ENCODE results near the gene LRRC41. TPM values are rescaled to one million over a fixed set of nuclear protein-coding genes. Genes with fewer than 3 reads are reported as not detected.
A peak's percentile ranks its signal among the peaks of the same experiment; 100 is the strongest.
"Not testable (repeated sequence)": the region's sequence is repeated elsewhere in the genome, so short reads cannot be mapped to it uniquely, and the experiment has no call there.

LRRC41 gene, protein sequence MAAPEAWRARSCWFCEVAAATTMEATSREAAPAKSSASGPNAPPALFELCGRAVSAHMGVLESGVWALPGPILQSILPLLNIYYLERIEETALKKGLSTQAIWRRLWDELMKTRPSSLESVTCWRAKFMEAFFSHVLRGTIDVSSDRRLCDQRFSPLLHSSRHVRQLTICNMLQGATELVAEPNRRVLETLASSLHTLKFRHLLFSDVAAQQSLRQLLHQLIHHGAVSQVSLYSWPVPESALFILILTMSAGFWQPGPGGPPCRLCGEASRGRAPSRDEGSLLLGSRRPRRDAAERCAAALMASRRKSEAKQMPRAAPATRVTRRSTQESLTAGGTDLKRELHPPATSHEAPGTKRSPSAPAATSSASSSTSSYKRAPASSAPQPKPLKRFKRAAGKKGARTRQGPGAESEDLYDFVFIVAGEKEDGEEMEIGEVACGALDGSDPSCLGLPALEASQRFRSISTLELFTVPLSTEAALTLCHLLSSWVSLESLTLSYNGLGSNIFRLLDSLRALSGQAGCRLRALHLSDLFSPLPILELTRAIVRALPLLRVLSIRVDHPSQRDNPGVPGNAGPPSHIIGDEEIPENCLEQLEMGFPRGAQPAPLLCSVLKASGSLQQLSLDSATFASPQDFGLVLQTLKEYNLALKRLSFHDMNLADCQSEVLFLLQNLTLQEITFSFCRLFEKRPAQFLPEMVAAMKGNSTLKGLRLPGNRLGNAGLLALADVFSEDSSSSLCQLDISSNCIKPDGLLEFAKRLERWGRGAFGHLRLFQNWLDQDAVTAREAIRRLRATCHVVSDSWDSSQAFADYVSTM
- 67.7 TPM for polyA plus RNA-seq (2013, experiment 1 of 2; ENCODE audit: insufficient read length)
- polyA plus RNA-seq (2013, experiment 2 of 2; ENCODE audit: insufficient read length): 68.3 TPM

DNA sequence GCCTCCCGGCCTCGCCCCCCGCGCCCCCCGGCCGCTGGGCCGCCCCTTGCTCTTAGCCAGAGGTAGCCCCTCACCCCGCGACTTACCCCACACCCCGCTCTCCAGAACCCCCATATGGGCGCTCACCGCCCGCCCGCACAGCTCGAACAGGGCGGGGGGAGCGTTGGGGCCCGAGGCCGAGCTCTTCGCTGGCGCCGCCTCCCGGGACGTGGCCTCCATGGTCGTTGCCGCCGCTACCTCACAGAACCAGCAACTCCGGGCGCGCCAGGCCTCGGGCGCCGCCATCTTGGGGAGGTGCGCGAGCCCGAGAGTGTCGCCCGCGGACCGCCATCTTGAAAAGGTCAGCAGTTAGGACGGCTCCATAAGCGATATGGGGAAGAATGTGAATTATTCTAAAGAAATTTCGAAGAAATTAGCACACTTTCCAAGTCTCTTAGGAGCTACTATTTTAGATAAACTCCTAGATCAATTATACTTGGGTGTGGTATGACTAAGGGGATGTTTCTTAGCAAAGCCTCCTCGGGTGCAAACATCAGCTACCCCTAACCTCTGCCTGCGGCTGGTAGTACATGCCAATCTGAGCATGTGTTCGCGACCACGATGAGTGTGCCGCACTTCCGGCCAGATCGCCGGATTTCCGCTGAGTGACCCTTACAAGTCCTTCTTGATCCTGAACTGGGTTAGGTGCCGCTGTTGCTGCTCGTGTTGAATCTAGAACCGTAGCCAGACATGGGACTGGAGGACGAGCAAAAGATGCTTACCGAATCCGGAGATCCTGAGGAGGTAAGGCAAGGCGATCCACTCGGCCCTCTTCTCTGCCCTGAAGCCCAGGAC lies at the start of gene LRRC41, which contains the start of gene UQCRH:
LRRC41 (minus strand) TSS at position 579 of the 834 bp plus-strand sequence; CDS start at position 285, 294 bp downstream.
UQCRH (plus strand) TSS at position 661 of the 834 bp plus-strand sequence; CDS start at position 730, 69 bp downstream.
- peak; percentile 96 for DNase-seq

DNA sequence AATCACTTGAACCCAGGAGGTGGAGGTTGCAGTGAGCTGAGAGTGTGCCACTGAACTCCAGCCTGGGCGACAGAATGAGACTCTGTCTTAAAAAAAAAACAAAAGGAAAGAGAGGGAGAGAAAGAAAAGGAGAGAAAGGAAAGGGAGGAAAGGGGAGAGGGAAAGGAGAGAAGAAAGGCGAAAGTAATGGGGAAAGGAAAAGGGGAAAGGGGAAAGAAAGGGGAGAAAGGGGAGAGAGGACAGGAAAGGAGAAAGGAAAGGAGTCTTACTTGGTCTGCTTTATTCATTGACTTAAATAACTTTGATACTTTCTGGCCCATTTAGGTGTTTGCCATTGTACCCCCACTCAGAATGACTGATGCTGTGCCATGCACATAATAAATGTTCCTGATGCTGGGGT lies 48.9 kb upstream of the LRRC41 start:
- no peak for DNase-seq

DNA sequence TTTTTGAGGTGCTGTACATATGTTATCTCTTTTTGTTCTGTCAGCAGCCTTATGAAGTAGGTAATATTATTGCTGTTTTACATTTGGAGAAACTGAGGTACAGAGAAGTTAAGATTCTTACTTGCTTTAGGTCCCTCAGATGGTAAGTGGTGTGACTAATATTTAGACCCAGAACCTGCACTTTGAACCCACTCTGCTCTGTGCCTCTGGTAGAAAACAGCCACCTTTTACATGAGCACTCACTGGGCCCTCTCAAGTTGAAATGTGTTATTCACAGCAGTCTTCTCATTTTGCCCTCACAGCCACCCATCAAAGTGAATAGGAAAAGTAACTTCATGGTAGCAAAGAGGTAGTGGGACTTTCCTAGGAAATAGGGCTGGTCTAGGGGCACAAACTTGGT lies 41.9 kb upstream of the LRRC41 start:
- DNase-seq: no peak

DNA sequence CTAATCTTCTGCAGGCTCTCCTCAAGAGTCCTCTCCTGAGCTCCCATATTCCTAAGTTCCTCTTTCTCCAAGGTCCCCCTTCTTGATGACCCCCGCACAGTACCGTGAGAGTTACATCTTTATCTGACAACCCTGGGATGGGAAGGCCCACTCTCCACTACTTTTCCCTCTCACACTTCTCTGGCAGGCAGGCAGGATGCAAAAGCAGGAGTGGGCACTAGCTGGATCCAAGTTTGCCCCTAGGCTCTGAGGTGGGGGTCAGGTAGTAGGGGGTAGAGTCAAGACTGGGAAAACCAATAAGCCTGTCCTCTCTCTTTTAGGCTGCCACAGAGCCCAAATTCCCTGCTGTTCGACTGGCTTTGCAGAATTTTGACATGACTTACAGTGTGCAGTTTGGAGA lies 41.1 kb upstream of the LRRC41 start:
- DNase-seq: no peak

DNA sequence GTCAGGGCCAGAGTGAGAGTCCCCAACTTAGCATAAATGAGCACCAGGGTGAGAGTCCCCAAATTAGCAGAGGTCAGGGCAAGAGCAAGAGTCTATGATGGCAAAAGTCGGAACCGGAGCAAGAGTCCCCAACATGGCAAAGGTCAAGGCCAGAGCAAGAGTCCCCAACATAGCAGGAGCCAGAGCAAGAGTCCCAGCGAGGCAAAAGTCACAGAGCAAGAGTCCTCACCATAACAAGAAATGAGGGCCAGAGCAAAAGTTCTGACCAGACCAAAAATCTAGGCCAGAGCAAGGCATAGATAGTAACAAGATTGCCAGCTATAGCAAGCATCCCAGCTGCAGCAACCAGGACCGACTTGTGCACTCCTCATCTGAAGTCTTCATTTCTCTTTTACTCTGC lies 40.3 kb upstream of the LRRC41 start:
- no peak for DNase-seq

DNA sequence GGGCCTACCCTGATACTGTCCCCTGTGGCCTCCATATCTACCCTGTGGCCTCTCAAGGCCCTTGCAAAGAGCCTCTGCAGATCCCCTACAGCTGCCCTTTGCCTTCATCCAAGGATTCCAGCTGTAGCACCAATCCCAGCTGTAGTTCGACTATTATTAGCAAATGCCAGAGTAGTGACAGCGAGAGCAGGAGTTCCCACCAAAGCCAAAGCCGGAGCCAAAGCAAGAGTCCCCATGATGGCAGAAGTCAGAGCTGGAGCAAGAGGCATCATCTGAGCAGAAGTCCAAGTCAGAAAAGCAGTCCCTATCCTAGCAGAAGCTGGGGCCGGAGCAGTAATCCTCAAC lies 39.9 kb upstream of the LRRC41 start:
- DNase-seq: no peak

DNA sequence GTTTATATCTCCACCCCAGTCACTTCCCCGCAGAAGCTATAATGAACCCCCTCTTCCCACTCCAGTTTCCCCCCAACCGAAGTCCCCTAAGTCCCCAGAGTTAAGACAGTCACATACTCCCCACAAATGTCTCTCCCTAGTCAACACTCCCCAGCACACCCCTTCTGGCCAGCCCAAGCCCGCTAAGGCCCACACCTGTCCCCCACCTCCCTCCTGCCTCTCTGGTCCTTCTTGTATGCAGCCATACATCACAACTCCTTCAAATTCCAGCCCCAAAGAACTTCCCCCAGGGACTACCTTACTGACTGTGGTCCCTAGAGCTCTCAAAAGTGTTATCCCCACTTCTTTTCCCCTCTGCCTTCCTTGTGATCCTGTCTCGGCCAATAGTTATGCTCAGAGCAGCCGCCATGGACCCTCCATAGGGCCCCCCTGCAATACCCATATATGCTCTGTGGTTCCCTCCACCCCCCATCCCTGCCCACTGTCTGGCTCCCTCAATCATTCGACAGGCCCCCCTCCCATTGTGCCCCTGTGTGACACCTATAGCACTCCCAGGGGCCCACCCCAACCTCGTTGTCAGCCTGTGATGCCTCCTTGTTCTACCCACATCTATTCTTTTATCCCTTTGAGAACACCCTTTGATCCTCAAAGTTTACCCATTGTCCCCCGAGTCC lies 39.4 kb upstream of the LRRC41 start:
- no peak for DNase-seq

DNA sequence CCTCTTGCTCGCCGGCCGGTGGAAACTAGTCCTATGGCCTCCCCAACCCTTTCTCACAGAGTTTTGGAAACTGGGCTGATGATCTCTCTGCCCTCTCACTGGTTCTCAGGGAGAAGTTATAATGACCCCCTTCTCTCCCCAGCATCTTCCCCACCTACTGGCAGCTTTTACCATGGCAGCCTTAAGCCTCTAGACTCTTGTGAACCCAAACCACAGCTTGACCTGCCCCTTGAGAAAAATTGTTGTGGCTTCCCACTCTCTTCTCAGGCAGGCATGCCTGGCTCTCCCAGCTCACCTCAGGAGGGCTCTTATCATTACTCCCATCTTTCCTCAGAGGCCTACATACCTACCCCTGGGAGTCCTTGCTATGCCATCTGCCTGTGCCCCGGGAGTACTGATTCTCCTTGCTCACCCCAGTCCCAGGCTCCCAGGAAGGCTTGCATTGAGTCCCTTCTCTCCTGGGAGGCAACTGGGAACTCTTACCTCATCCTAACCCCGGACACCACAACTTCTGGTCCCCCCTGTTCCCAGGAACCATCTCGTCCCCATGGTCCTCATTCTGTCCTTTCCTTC lies 38.8 kb upstream of the LRRC41 start:
- peak; percentile 46 for DNase-seq

DNA sequence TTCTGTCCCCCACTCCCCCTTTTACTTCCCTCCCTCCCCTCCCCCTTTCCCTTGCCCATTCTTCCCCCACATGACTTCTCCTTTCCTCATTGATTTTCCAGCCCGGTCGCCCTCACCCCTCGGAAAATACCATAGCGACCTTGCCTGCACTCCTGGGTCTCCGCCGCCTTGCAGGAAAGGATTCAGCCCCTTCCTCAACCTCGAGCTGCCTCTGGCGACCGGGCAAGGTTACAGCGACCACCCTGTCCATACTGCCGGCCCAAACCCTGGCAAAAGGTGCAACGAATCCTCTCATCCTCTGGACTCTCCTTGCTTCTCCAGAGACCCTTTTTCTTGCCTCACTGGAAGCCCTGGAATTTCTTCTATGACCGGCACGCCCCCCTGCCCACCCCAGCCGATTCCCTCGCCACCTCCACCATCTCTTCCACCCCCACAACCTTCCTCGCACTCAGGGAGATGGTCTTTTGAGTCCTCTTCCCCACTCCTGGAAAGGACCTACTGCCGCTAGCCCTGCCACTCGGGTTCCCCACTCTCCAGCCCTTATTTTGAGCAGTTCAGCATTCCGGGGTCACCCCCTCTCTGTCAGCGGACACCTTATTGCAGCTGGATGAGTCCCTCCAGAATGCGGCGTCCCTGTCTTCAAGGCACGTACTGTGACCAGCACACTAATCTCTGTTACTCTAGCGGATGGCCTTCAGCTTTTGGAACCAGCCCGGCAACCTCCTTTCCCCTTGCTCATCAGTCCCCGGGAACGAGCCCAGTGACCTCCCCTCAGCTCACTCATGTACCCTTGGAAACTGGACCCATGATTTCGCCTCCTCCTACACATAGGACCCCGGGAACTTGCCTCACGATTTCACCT lies 38.0 kb upstream of the LRRC41 start:
- DNase-seq: no peak

DNA sequence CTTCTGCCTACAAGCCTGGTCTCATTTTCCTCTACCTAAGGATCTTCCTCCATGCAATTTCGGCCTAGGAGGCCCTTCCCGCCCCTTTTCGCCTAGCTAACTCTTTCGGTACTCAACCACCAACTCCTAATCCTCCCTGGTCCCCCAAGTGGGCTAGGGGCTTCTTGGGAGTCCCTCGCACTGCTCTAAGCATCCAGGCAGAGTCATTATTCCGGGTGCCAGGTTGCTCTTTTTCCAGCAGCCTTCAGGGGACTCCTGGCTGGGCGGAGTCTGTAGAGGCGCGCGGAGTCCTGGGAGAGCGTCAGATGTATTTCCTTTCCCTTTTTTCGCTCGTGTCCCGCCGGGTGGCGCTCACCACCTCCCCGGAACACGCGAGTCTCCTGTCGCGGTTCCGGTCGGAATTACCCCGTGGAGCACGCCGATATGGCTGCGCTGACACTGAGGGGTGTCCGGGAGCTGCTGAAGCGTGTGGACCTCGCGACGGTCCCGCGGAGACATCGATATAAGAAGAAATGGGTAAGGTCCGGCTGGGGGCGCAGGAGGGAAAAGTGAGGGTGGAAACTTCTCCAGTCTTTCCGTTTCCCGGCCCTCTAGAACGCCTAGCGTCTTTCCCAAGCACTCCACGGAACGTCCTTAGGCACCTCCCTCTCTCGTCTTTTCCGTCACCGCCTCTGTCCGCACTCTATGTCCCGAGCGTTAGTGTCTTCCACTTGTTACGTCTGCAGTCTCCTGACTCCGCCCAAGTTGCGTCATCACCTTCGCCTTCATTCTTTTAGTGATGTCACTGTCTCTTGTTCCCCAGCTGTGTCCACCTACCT lies 37.2 kb upstream of the LRRC41 start, which contains the start of gene NSUN4:
NSUN4 (plus strand) TSS at position 404 of the 818 bp plus-strand sequence; CDS start at position 424, 20 bp downstream.
- DNase-seq: peak; percentile 94

DNA sequence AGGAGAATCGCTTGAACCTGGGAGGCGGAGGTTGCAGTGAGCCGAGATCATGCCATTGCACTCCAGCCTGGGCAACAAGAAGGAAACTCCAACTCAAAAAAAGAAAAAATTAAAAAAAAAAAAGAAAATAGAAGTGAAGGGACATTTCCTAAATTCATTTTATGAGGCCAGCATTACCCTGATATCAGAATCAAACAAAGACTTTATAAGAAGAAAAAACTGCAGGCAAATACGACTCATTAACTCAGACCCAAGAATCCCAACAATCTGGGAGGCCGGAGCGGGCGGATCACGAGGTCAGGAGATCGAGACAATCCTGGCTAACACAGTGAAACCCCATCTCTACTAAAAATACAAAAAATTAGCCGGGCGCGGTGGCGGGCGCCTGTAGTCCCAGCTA lies 34.0 kb upstream of the LRRC41 start:
- not testable (repeated sequence) for DNase-seq

DNA sequence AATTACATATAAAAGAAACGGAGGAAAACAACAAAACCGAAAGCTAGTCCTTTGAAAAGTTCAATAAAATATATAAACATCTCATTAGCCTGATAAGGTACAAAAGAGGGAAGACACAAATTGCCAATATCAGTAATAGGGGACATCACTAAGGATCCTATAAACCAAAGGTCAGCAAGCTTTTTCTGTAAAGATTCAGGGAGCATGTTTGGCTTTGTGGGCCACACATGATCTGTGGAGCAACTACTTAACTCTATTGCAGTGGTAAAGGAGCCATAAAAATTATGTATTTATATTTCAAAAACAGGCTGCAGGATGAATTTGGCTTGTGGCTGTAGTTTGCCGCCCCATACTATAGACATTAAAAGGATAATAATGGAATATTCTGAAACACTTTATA lies 31.7 kb upstream of the LRRC41 start:
- no peak for DNase-seq

DNA sequence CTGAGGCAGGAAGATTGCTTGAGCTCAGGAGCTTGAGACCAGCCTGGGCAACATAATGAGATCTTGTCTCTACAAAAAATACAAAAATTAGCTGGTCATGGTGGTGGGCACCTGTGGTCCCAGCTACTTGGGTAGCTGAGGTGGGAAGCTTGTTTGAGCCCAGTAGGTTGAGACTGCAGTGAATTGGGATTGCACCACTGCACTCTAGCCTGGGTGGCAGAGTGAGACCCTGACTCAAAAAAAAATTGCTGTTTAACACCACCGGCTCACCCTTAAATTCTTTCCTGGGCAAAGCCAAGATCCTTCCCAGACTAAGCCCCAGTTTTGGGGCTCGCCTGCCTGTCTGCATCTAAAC lies 30.6 kb upstream of the LRRC41 start:
- no peak for DNase-seq

DNA sequence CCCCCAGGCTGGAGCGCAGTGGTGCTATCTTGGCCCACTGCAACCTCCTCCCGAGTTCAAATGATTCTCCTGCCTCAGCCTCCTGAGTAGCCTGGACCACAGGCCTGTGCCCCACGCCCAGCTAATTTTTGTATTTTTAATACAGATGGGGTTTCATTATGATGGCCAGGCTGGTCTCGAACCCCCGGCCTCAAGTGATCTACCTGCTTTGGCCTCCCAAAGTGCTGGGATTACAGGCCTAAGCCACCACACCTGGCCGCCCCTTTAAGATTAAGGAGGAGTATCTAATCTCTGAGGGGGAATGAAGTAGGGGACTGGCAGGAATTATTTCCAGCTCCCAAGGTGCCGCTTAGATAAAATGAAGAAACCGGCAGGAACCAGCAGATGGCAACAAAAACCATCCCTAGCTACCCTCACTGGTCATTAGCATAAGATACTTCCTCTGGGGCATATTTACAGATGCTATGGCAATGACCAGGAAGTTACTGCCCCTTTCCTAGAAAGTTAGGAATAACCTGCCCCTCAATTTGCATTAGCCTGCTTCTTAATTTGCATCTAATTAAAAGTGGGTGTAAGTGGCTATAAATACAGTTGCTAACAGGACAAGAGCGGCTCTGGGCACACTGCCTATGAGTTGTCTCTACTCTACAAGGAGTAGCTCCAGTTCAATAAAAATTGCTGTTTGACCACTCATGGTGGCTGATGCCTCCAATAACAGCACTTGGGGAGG lies 30.0 kb upstream of the LRRC41 start:
- DNase-seq: peak; percentile 27

DNA sequence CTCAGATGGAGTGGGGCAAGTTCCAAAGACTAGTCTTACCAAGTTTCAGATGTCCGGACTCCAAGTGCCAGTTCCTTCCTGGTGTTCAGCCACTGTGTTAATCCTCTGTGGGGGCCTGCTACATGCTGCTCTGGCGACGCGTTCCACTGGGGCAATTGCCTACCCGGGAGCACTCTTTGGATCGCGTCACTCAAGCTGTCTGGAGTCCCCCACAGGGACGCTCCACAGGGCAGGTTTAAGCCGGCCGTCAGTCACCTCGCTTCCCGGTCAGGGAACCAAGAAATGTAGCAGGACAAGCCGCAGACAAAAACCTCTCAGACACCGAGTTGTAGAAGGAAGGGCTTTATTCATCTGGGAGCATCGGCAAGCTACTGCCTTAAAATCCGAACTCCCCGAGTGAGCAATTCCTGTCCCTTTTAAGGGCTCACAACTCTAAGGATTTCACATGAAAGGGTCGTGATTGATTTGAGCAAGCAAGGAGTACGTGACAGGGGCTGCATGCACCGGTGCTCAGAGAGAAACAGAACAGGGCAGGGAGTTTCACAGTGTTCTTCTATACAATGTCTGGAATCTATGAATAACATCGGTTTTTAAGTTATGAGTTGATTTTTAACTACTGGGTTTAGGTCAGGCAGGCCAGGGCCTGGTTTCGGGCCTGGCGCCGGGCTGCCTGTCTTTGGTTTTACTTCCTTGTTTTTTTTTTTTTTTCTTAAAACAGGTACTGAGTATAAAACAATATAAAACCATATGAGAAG lies 28.5 kb upstream of the LRRC41 start:
- not testable (repeated sequence) for DNase-seq

DNA sequence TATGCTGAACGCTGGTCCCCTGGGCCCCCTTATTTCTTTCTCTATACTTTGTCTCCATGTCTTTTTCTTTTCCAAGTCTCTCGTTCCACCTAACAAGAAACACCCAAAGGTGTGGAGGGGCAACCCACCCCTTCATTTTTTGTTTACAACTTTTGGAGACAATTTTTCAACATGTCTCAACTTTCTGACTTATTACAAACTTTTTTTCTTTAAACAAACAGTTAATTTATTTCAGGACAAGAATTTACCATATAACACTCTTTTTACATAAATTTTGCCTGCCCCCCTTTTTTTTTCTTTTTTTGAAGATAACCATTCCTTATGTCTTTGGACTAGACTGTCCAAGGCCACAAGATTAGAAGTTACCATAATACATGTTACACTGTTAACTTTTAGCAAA lies 27.0 kb upstream of the LRRC41 start:
- not testable (repeated sequence) for DNase-seq

DNA sequence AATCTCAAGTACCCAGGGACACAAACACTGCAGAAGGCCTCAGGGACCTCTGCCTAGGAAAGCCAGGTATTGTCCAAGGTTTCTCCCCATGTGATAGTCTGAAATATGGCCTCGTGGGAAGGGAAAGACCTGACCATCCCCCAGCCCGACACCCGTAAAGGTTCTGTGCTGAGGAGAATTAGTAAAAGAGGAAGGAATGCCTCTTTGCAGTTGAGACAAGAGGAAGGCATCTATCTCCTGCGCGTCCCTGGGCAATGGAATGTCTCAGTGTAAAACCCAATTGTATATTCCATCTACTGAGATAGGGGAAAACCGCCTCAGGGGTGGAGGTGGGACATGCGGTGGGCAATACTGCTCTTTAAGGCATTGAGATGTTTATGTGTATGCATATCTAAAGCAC lies 26.4 kb upstream of the LRRC41 start:
- not testable (repeated sequence) for DNase-seq

DNA sequence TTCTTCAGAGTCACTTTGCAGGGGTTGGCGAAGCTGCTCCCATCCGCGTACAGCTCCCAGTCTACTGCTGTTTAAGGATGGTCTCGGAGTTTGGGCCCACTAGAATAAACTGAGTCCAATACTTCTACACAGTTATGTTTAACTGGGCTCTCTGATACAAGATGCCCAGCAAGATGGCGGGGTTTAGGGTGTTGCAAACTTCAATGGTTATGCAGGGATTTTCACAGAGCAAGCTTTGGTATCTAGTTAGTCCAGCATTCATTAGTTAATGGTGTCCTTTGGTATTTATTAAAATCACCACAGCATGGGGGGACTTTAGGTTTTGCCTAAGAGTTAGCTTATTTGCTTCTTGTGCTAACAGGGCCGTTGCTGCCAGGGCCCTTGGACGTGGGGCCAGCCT lies 24.8 kb upstream of the LRRC41 start:
- DNase-seq: not testable (repeated sequence)

Data from fibroblast of skin of scalp (primary cell).